Ishikawa (cell line): ENCODE results near the gene CCDC183.

Experiments
- CEBPB ChIP-seq: IDR thresholded peaks from 2 replicates; pipeline ENCODE4 v1.6.1; 2012
- CREB1 ChIP-seq: IDR thresholded peaks from 2 replicates; pipeline ENCODE4 v1.6.1; 2012; ENCODE audit warnings: low read depth
- EGR1 ChIP-seq: IDR thresholded peaks from 2 replicates; pipeline ENCODE4 v1.6.1; 2012
- EP300 ChIP-seq: IDR thresholded peaks from 2 replicates; pipeline ENCODE4 v1.6.1; 2012; ENCODE audit warnings: borderline replicate concordance
- FOXM1 ChIP-seq: IDR thresholded peaks from 2 replicates; pipeline ENCODE4 v1.6.1; 2012; ENCODE audit warnings: low read depth, borderline replicate concordance
- NFIC ChIP-seq: IDR thresholded peaks from 2 replicates; pipeline ENCODE4 v1.6.1; 2012
- RAD21 ChIP-seq: IDR thresholded peaks from 2 replicates; pipeline ENCODE4 v1.6.1; 2012; ENCODE audit warnings: low read depth
- TAF1 ChIP-seq: IDR thresholded peaks from 2 replicates; pipeline ENCODE4 v1.6.1; 2012; ENCODE audit warnings: low read depth, mild to moderate bottlenecking
- TCF12 ChIP-seq: IDR thresholded peaks from 2 replicates; pipeline ENCODE4 v1.6.1; 2012; ENCODE audit warnings: low read depth
- TEAD4 ChIP-seq: IDR thresholded peaks from 2 replicates; pipeline ENCODE4 v1.6.1; 2012
- YY1 ChIP-seq: IDR thresholded peaks from 2 replicates; pipeline ENCODE4 v1.6.1; 2012; ENCODE audit warnings: low read depth
- TF ChIP-seq, protein P1 (sequence below): IDR thresholded peaks from 2 replicates; pipeline ENCODE4 v1.6.1; 2012; ENCODE audit warnings: low read depth, mild to moderate bottlenecking
- TF ChIP-seq, protein P2 (sequence below): IDR thresholded peaks from 2 replicates; pipeline ENCODE4 v1.6.1; 2012
- TF ChIP-seq, protein P3 (sequence below): IDR thresholded peaks from 2 replicates; pipeline ENCODE4 v1.6.1; 2012

DNA sequence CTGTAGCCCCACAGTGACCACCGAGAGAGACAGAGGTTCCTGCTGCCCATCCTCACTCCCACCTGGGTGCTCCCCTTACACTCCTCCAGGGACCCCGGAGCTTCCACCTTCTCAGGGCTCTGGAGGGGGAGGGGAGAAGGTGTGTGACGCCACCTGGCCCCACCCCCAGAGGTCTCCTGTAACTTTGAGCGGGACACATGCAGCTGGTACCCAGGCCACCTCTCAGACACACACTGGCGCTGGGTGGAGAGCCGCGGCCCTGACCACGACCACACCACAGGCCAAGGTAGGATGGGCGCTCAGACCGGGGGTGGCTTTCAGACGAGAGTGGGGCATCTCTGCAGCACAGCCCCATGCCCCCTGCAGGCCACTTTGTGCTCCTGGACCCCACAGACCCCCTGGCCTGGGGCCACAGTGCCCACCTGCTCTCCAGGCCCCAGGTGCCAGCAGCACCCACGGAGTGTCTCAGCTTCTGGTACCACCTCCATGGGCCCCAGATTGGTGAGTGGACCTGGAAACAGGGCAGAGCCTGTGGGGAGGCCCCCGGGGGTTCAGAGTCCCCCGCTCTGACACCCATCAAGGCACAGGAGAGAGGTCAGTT is 60.5 kb downstream of the CCDC183 start:
- no peak for TF ChIP-seq CREB1
- no peak for TF ChIP-seq FOXM1
- TF ChIP-seq, protein P1, sequence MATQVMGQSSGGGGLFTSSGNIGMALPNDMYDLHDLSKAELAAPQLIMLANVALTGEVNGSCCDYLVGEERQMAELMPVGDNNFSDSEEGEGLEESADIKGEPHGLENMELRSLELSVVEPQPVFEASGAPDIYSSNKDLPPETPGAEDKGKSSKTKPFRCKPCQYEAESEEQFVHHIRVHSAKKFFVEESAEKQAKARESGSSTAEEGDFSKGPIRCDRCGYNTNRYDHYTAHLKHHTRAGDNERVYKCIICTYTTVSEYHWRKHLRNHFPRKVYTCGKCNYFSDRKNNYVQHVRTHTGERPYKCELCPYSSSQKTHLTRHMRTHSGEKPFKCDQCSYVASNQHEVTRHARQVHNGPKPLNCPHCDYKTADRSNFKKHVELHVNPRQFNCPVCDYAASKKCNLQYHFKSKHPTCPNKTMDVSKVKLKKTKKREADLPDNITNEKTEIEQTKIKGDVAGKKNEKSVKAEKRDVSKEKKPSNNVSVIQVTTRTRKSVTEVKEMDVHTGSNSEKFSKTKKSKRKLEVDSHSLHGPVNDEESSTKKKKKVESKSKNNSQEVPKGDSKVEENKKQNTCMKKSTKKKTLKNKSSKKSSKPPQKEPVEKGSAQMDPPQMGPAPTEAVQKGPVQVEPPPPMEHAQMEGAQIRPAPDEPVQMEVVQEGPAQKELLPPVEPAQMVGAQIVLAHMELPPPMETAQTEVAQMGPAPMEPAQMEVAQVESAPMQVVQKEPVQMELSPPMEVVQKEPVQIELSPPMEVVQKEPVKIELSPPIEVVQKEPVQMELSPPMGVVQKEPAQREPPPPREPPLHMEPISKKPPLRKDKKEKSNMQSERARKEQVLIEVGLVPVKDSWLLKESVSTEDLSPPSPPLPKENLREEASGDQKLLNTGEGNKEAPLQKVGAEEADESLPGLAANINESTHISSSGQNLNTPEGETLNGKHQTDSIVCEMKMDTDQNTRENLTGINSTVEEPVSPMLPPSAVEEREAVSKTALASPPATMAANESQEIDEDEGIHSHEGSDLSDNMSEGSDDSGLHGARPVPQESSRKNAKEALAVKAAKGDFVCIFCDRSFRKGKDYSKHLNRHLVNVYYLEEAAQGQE, result no peak
- no peak for TF ChIP-seq EP300
- TF ChIP-seq, protein P2, sequence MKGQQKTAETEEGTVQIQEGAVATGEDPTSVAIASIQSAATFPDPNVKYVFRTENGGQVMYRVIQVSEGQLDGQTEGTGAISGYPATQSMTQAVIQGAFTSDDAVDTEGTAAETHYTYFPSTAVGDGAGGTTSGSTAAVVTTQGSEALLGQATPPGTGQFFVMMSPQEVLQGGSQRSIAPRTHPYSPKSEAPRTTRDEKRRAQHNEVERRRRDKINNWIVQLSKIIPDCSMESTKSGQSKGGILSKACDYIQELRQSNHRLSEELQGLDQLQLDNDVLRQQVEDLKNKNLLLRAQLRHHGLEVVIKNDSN, result no peak
- no peak for TF ChIP-seq CEBPB
- TF ChIP-seq TEAD4, result no peak
- no peak for TF ChIP-seq RAD21
- TF ChIP-seq, protein P3, sequence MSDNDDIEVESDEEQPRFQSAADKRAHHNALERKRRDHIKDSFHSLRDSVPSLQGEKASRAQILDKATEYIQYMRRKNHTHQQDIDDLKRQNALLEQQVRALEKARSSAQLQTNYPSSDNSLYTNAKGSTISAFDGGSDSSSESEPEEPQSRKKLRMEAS, result no peak
- no peak for TF ChIP-seq YY1
- no peak for TF ChIP-seq TCF12
- TF ChIP-seq TAF1, result no peak
- no peak for TF ChIP-seq EGR1
- TF ChIP-seq NFIC, result no peak
